WERI-Rb-1 (cell line): ENCODE results near the gene ABHD14A.

Source experiments
- DNase-seq: peaks from one replicate; pipeline ENCODE4 v3.0.0-alpha.2; 2020
- H3K27ac ChIP-seq: fragments of 250-450 bp; sonication (Bioruptor Pico); 2 replicates; pipeline ENCODE4 v1.5.1; 2020; ENCODE audit warnings: mild to moderate bottlenecking, moderate library complexity
- H3K27me3 ChIP-seq: fragments of 250-450 bp; sonication (Bioruptor Pico); 2 replicates; pipeline ENCODE4 v1.5.1; 2021; ENCODE audit warnings: mild to moderate bottlenecking, low read depth, moderate library complexity; ENCODE audit not compliant: insufficient read depth, severe bottlenecking
- H3K36me3 ChIP-seq: fragments of 250-450 bp; sonication (Bioruptor Pico); 2 replicates; pipeline ENCODE4 v1.5.1; 2020; ENCODE audit warnings: mild to moderate bottlenecking, moderate library complexity
- H3K4me3 ChIP-seq: 2 replicates; pipeline ENCODE4 v1.5.1; 2011; ENCODE audit warnings: low read depth, mild to moderate bottlenecking, control low read depth, low read length
- H3K9me3 ChIP-seq: fragments of 250-450 bp; sonication (Bioruptor Pico); 2 replicates; pipeline ENCODE4 v1.5.1; 2021; ENCODE audit warnings: mild to moderate bottlenecking, moderate library complexity; ENCODE audit not compliant: severe bottlenecking
- CTCF ChIP-seq: IDR thresholded peaks from 2 replicates; pipeline ENCODE4 v1.5.1; 2011; ENCODE audit warnings: low read depth, mild to moderate bottlenecking, control low read depth, inconsistent platforms, low read length

Gene ABHD14A

DNA sequence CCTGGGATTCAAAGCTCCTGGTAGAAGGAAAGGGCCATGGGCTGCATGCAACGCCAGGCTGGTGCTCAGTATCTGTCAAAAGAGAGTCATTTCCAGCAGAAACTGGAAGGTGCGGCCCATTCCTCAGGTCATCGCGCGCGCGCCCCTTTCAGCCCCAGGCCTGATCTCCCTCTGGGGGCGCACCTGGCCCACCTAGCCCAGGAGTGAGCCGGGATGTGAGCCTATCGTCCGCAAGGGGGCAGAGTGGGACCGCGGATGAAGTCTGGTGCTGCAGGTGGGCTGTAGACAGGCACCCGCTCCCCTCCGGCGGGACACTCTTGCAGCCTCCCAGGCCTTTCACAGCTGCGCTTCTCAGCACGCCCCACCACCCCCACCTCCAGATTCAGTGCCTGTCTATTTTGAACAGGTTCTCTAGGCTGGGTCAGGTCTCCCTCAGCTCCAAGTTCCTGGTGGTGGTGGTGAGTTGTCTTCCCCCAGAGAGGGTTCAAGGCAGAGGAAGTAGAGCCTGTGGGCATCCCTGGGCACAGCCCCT is 26.6 kb downstream of the ABHD14A start:
- Histone ChIP-seq H3K4me3 (no peak overlapping the region), H3K9me3 (no peaks in the 10 kb centered on the region), H3K27me3 (peaks cover 2% of the 10 kb centered on the region), H3K36me3 (no peaks in the 10 kb centered on the region), H3K27ac (no peak overlapping the region)
- peak; percentile 89 for DNase-seq
- TF ChIP-seq CTCF: peak; percentile 97

GRCh38 chr3:52002748-52003147 is 27.9 kb downstream of the ABHD14A start:
- H3K36me3 ChIP-seq: no peaks in the 10 kb centered on the region
- no peak overlapping the region for H3K4me3 ChIP-seq
- no peaks in the 10 kb centered on the region for H3K9me3 ChIP-seq
- H3K27me3 ChIP-seq: peaks cover 2% of the 10 kb centered on the region
- TF ChIP-seq CTCF: no peak
- H3K27ac ChIP-seq: no peak overlapping the region
- DNase-seq: no peak

- peaks cover 2% of the 10 kb centered on the region for H3K27me3 ChIP-seq
Observed at GRCh38 chr3:52004163-52004787, 29.4 kb downstream of the ABHD14A start.

DNA sequence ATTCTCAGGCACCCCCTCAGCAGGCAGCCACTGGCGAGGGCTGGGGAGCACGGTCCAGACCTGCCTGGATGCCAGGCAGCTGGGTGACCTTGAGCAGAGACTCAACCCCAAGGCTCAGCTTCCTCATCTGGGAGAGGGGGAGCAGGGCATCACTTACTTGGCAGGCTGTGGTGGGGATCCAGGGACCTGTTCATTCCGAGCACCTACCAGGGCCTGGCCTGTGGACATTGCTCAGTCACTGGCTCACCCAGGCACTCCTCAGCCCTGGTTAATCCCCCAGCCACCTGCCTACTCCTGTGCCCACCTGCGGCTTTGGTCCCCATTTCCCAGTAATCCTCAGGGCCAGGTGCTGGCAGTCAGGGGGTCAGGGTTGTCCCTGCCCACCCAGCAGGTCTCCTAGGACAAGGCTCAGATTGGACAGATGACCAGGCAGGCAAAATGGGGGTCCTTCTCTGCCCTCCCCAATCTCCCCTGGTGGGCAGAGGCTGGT is 30.1 kb downstream of the ABHD14A start:
- no peaks in the 10 kb centered on the region for H3K9me3 ChIP-seq
- H3K36me3 ChIP-seq: no peaks in the 10 kb centered on the region
- no peak for TF ChIP-seq CTCF
- DNase-seq: peak; percentile 51
- H3K27ac ChIP-seq: peak overlapping the region; percentile 61
- H3K27me3 ChIP-seq: peaks cover 2% of the 10 kb centered on the region
- H3K4me3 ChIP-seq: peak overlapping the region; percentile 27

More at GRCh38 chr3:52004163-52004787, 29.4 kb downstream of the ABHD14A start:
- H3K4me3 ChIP-seq: no peak overlapping the region
- DNase-seq: peak; percentile 91
- H3K9me3 ChIP-seq: no peaks in the 10 kb centered on the region
- H3K27ac ChIP-seq: peak overlapping the region; percentile 61
- no peaks in the 10 kb centered on the region for H3K36me3 ChIP-seq
- peak; percentile 95 for TF ChIP-seq CTCF

DNA sequence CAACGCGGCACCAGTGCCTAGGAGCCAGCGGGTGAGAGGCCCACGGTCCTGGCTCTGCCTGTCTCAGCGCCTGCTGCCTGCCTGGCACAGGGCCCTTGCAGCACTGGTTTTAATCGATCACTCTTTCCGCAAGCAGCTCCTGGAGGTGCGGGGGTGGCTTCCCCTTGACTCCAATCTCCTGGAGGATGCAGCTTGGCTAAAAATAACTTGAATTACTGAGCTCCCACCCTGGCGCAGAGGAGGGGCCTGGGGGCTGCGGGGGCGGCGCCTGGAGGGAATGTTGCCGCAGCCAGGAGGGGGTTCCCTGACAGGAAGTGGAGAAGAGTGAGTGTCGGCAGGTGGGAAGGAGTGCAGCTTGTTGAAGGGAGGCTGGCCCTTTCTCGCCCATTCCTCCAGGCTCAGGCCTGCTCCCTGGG is 30.7 kb downstream of the ABHD14A start:
- Histone ChIP-seq H3K9me3 (no peaks in the 10 kb centered on the region), H3K27me3 (peaks cover 2% of the 10 kb centered on the region), H3K4me3 (peak overlapping the region; percentile 27), H3K27ac (peak overlapping the region; percentile 61), H3K36me3 (no peaks in the 10 kb centered on the region)
- peak; percentile 81 for DNase-seq
- no peak for TF ChIP-seq CTCF
